ENCODE measurements around the gene NCBP3.

The NCBP3 gene

DNA sequence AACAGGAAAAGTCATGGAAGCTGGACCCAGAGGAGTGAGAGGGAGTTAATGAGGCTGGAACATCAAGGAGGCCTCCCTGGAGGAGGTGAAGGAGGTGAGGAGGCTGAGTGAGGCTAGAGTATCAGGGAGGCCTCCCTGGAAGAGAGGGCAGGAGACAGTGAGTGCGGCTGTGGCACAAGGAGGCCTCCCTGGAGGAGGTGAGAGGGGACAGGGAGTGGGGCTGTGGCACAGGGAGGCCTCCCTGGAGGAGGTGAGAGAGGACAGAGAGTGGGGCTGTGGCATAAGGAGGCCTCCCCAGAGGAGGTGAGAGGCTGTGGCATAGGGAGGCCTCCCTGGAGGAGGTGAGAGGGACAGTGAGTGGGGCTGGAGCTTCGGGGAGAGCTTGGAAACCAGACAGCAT, 41.3 kb upstream of the NCBP3 start:
- no peak overlapping the region for H3K27ac ChIP-seq (ENCODE audit: extremely low read depth, low read depth, low read length)
- H3K4me3 ChIP-seq (ENCODE audit: low read depth, low read length) = no peak overlapping the region
- no peaks in the 10 kb centered on the region for H3K9me3 ChIP-seq (ENCODE audit: control insufficient read depth, insufficient read depth, low read depth, low read length)
- H3K36me3 ChIP-seq (ENCODE audit: control insufficient read depth in 2 of 2, insufficient read depth in 1 of 2, low read length in 2 of 2) = peaks cover 4 to 37% of the 10 kb centered on the region in 2 experiments; a peak in 2 of 3 replicates
- H3K4me1 ChIP-seq (ENCODE audit: control insufficient read depth, insufficient read depth, low read length) = peaks cover 38% of the 10 kb centered on the region
- CTCF ChIA-PET = interaction anchor here (0.7 kb wide), 3 partner anchors 13 to 525 kb away, joined by 3 read pairs; no protein-coding TSS in a partner anchor
- TF ChIP-seq WT1 (tag by site-specific recombination; IDR thresholded peaks at IDR 0.05) (peak; percentile 23; the same call in 1 of the 2 replicates), ZNF621 (tag by site-specific recombination; IDR thresholded peaks at IDR 0.05) (0 out of 2 replicates have a peak, but pooled peaks have one; percentile 78), ZNF623 (tag by site-specific recombination; IDR thresholded peaks at IDR 0.05) (no peak; the same call in 1 of the 2 replicates), ZNF560 (tag by site-specific recombination; IDR thresholded peaks at IDR 0.05; ENCODE audit: borderline replicate concordance) (no peak), ZNF221 (tag by site-specific recombination; IDR thresholded peaks at IDR 0.05; ENCODE audit: borderline replicate concordance) (no peak), GLIS1 (tag by site-specific recombination; IDR thresholded peaks at IDR 0.05) (peak; percentile 95), ZNF48 (tag by site-specific recombination; IDR thresholded peaks at IDR 0.05) (no peak), ZBTB8A (tag by site-specific recombination; IDR thresholded peaks at IDR 0.05) (no peak), GLIS2 (tag by site-specific recombination; IDR thresholded peaks at IDR 0.05) (peak; percentile 63), KLF9 (tag by site-specific recombination; IDR thresholded peaks at IDR 0.05; ENCODE audit: low read depth) (no peak), ZFP41 (tag by site-specific recombination; IDR thresholded peaks at IDR 0.05; ENCODE audit: borderline replicate concordance) (no peak), PRDM1 (tag by site-specific recombination; IDR thresholded peaks at IDR 0.05) (peak; percentile 39; the same call in 1 of the 2 replicates), GLI4 (tag by site-specific recombination; IDR thresholded peaks at IDR 0.05) (no peak)
- TF ChIP-seq, protein P1, sequence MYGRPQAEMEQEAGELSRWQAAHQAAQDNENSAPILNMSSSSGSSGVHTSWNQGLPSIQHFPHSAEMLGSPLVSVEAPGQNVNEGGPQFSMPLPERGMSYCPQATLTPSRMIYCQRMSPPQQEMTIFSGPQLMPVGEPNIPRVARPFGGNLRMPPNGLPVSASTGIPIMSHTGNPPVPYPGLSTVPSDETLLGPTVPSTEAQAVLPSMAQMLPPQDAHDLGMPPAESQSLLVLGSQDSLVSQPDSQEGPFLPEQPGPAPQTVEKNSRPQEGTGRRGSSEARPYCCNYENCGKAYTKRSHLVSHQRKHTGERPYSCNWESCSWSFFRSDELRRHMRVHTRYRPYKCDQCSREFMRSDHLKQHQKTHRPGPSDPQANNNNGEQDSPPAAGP (tag by site-specific recombination; IDR thresholded peaks at IDR 0.05) = 0 out of 2 replicates have a peak, but pooled peaks have one; percentile 10
- TF ChIP-seq, protein P2, sequence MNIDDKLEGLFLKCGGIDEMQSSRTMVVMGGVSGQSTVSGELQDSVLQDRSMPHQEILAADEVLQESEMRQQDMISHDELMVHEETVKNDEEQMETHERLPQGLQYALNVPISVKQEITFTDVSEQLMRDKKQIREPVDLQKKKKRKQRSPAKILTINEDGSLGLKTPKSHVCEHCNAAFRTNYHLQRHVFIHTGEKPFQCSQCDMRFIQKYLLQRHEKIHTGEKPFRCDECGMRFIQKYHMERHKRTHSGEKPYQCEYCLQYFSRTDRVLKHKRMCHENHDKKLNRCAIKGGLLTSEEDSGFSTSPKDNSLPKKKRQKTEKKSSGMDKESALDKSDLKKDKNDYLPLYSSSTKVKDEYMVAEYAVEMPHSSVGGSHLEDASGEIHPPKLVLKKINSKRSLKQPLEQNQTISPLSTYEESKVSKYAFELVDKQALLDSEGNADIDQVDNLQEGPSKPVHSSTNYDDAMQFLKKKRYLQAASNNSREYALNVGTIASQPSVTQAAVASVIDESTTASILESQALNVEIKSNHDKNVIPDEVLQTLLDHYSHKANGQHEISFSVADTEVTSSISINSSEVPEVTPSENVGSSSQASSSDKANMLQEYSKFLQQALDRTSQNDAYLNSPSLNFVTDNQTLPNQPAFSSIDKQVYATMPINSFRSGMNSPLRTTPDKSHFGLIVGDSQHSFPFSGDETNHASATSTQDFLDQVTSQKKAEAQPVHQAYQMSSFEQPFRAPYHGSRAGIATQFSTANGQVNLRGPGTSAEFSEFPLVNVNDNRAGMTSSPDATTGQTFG (tag by site-specific recombination; IDR thresholded peaks at IDR 0.05; ENCODE audit: borderline replicate concordance) = peak; percentile 52; the same call in 1 of the 2 replicates
- TF ChIP-seq, protein P3, sequence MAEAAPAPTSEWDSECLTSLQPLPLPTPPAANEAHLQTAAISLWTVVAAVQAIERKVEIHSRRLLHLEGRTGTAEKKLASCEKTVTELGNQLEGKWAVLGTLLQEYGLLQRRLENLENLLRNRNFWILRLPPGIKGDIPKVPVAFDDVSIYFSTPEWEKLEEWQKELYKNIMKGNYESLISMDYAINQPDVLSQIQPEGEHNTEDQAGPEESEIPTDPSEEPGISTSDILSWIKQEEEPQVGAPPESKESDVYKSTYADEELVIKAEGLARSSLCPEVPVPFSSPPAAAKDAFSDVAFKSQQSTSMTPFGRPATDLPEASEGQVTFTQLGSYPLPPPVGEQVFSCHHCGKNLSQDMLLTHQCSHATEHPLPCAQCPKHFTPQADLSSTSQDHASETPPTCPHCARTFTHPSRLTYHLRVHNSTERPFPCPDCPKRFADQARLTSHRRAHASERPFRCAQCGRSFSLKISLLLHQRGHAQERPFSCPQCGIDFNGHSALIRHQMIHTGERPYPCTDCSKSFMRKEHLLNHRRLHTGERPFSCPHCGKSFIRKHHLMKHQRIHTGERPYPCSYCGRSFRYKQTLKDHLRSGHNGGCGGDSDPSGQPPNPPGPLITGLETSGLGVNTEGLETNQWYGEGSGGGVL (tag by site-specific recombination; IDR thresholded peaks at IDR 0.05) = 0 out of 2 replicates have a peak, but pooled peaks have one; percentile 36
- TF ChIP-seq, protein P4, sequence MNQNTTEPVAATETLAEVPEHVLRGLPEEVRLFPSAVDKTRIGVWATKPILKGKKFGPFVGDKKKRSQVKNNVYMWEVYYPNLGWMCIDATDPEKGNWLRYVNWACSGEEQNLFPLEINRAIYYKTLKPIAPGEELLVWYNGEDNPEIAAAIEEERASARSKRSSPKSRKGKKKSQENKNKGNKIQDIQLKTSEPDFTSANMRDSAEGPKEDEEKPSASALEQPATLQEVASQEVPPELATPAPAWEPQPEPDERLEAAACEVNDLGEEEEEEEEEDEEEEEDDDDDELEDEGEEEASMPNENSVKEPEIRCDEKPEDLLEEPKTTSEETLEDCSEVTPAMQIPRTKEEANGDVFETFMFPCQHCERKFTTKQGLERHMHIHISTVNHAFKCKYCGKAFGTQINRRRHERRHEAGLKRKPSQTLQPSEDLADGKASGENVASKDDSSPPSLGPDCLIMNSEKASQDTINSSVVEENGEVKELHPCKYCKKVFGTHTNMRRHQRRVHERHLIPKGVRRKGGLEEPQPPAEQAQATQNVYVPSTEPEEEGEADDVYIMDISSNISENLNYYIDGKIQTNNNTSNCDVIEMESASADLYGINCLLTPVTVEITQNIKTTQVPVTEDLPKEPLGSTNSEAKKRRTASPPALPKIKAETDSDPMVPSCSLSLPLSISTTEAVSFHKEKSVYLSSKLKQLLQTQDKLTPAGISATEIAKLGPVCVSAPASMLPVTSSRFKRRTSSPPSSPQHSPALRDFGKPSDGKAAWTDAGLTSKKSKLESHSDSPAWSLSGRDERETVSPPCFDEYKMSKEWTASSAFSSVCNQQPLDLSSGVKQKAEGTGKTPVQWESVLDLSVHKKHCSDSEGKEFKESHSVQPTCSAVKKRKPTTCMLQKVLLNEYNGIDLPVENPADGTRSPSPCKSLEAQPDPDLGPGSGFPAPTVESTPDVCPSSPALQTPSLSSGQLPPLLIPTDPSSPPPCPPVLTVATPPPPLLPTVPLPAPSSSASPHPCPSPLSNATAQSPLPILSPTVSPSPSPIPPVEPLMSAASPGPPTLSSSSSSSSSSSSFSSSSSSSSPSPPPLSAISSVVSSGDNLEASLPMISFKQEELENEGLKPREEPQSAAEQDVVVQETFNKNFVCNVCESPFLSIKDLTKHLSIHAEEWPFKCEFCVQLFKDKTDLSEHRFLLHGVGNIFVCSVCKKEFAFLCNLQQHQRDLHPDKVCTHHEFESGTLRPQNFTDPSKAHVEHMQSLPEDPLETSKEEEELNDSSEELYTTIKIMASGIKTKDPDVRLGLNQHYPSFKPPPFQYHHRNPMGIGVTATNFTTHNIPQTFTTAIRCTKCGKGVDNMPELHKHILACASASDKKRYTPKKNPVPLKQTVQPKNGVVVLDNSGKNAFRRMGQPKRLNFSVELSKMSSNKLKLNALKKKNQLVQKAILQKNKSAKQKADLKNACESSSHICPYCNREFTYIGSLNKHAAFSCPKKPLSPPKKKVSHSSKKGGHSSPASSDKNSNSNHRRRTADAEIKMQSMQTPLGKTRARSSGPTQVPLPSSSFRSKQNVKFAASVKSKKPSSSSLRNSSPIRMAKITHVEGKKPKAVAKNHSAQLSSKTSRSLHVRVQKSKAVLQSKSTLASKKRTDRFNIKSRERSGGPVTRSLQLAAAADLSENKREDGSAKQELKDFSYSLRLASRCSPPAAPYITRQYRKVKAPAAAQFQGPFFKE (tag by site-specific recombination; IDR thresholded peaks at IDR 0.05; ENCODE audit: borderline replicate concordance) = 0 out of 2 replicates have a peak, but pooled peaks have one; percentile 40
- TF ChIP-seq, protein P5, sequence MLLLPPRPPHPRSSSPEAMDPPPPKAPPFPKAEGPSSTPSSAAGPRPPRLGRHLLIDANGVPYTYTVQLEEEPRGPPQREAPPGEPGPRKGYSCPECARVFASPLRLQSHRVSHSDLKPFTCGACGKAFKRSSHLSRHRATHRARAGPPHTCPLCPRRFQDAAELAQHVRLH (tag by site-specific recombination; IDR thresholded peaks at IDR 0.05) = no peak
- POLR2A ChIA-PET = no interaction called here

Data from HEK293 (cell line).